ENCODE measurements around the gene ALOX15B.
A peak's percentile ranks its signal among the peaks of the same experiment; 100 is the strongest.
"Not testable (repeated sequence)": the region's sequence is repeated elsewhere in the genome, so short reads cannot be mapped to it uniquely, and the experiment has no call there.

Gene ALOX15B

DNA sequence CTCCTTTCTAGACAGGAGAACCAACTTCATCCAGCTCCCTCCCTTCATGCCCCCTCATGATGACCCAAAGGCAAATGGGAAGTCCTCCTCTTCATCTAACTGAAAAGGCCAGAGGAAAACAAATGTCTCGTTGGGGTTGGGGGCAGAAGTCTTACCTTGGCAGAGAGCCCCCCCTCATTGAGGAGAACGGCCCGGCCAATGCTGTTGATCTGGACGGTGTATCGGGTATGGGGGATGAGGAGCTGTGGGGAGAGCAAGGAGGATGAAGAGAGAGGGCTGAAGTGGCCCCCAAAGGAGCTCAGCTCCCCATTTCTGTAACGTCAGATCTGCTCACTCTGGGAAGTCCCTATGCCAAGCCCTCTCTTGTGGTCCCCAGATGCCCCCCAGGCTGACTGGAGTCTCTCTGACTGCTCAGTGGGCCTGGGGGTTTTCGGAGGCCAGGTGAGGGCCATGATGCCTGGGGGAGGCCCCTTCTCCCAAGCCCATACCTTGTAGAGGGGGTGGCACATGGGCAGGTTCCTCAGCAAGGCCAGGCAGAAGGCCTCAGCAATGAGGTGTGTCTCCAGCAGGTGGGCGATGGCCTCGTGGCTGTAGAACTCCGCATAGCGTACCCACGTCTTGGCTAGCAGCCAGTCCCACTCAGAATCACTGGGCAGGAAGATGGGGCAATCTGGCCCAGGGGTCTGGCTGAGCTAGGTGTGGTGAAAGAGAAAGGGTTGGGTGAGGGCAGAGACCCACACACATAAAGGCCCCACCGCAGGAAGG is 37.8 kb downstream of the ALOX15B start:
- no peak for TF ChIP-seq CTCF (IDR thresholded peaks at IDR 0.05; ENCODE audit: insufficient read depth, low read depth, low read length, missing control alignments)
- DNase-seq (ENCODE audit: low read depth), result no peak
- H3K4me3 ChIP-seq (ENCODE audit: low read length), result no peak overlapping the region

DNA sequence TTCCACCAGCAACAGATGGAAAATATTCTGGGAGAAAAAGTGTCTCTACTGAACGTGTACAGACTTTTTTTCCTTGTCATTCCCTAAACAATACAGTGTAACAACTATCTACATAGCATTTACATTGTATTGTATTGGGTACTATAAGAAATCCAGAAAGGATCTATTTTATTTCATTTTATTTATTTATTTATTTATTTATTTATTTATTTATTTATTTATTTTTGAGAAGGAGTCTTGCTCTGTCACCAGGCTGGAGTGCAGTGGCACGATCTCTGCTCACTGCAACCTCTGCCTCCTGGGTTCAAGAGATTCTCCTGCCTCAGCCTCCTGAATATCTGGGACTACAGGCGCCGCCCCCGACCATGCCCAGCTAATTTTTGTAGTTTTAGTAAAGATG is 39.1 kb downstream of the ALOX15B start:
- DNase-seq (ENCODE audit: low read depth); H3K4me3 ChIP-seq (ENCODE audit: low read length): not testable (repeated sequence)

- DNase-seq (ENCODE audit: low read depth), result peak; percentile 66
- H3K4me3 ChIP-seq (ENCODE audit: low read length), result peak overlapping the region; percentile 43
- TF ChIP-seq CTCF (IDR thresholded peaks at IDR 0.05; ENCODE audit: insufficient read depth, low read depth, low read length, missing control alignments), result peak; percentile 70
Measured at GRCh38 chr17:8079291-8080207, 40.7 kb downstream of the ALOX15B start.

- H3K4me3 ChIP-seq (ENCODE audit: low read length), result peak overlapping the region; percentile 43
- no peak for TF ChIP-seq CTCF (IDR thresholded peaks at IDR 0.05; ENCODE audit: insufficient read depth, low read depth, low read length, missing control alignments)
- DNase-seq (ENCODE audit: low read depth), result no peak
Measured at GRCh38 chr17:8080208-8080798, 41.4 kb downstream of the ALOX15B start.

DNA sequence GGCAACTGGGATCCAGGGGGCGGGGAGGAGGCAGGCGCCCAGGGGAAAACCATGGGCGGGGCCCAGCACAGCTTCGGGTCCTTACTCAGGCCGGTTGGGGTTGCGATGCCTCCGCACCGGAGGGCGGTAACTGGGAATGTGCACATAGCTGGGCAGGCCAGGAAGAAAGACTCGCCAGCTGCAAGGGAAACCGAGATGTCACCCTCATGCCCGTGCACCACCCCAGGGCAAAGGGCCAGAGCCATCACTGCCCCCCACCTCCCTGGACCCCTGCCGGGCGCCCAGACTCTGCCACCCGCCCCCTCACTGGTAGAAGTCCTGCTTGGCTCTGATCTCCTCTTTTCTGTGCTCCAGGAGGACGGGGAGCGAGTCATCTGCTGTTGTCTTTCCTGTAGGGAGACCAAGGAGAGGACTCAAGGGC is 42.0 kb downstream of the ALOX15B start:
- no peak for DNase-seq (ENCODE audit: low read depth)
- no peak for TF ChIP-seq CTCF (IDR thresholded peaks at IDR 0.05; ENCODE audit: insufficient read depth, low read depth, low read length, missing control alignments)
- H3K4me3 ChIP-seq (ENCODE audit: low read length), result no peak overlapping the region

GRCh38 chr17:8081876-8082275 is 43.0 kb downstream of the ALOX15B start:
- H3K4me3 ChIP-seq (ENCODE audit: low read length), result no peak overlapping the region
- no peak for TF ChIP-seq CTCF (IDR thresholded peaks at IDR 0.05; ENCODE audit: insufficient read depth, low read depth, low read length, missing control alignments)
- DNase-seq (ENCODE audit: low read depth), result no peak

DNA sequence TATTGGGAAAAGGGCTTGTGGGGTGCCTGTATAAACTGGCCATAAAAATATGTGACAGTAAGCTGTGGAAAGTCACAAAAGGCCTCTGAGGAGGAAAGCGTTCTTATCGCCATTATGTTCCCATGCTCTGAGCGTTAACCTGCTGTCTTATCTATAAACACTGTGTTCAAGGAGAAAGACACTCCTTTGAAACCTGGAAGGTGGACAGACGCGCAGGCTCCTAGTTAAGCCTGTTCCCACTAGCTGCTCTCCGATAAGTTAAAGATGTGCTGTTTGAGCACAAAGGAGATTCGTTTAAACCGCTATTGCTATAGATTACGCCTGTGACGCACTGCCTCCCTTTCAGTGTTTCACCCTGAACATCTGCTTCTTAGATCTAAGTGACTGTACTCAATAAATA is 43.4 kb downstream of the ALOX15B start:
- DNase-seq (ENCODE audit: low read depth), result no peak
- no peak overlapping the region for H3K4me3 ChIP-seq (ENCODE audit: low read length)
- no peak for TF ChIP-seq CTCF (IDR thresholded peaks at IDR 0.05; ENCODE audit: insufficient read depth, low read depth, low read length, missing control alignments)

Data from epithelial cell of esophagus (primary cell).